Activated T-cell treated with anti-CD3 and anti-CD28 coated beads, Interleukin-2, amount 50 U/mL, for 4 hours (primary cell): ENCODE data around the gene ZNF174. TPM values are rescaled to one million over a fixed set of nuclear protein-coding genes. Genes with fewer than 3 reads are reported as not detected.

Experiments used
- ATAC-seq, 2 donors: fragments of 200-7000 bp; cut with Tn5 transposase; one replicate each; pipeline ENCODE4 v1.10.0; 2021
- DNase-seq: peaks from one replicate; pipeline ENCODE4 v3.0.0-alpha.2; 2020
- H3K27me3 Mint-ChIP-seq: one replicate; pipeline ENCODE4 v1.8.0; 2021; ENCODE audit warnings: low read depth, mixed read lengths
- H3K36me3 Mint-ChIP-seq: one replicate; pipeline ENCODE4 v1.8.0; 2022; ENCODE audit warnings: mixed read lengths; ENCODE audit not compliant: insufficient read depth
- H3K4me1 Mint-ChIP-seq: one replicate; pipeline ENCODE4 v1.8.0; 2021; ENCODE audit warnings: low read depth, mixed read lengths
- H3K4me3 Mint-ChIP-seq: one replicate; pipeline ENCODE4 v1.8.0; 2021; ENCODE audit warnings: mild to moderate bottlenecking, moderate library complexity, mixed read lengths
- H3K9me3 Mint-ChIP-seq: one replicate; pipeline ENCODE4 v1.8.0; 2021; ENCODE audit warnings: mixed read lengths
- total RNA-seq, 3 donors: library from RNA; stranded (reverse); gene quantifications; one replicate each; pipeline ENCODE4 v1.2.1, GENCODE V29; 2021

ZNF174 gene
- total RNA-seq, 3 donors from 2014 or later, result 8.9 to 10.0 (median 9.2) TPM

DNA sequence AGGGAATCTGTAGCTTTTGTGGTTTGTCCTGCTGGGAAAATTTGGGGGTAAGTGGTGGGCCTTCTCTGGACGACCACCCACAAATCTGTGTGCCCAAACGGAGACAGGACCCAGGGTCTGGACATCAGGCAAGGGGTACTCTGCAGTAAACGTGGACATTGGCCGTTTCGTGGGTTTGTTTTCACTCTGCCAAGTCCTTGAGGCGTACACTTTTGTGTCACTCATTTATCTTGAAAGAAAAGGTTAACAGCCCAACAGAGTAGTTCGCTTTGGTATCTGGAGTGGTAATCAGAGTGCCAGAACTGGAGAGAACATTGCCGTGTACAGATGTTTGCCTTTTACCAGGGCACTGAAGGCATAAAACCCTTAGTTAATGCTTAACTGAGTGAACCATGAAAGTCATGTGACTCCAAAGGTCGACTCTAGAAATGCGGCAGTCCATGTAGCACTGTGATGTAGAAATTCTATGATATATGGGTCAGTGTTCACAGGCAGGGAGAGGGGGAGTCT lies 57.9 kb downstream of the ZNF174 start:
- Mint-ChIP-seq H3K4me3 (peak overlapping the region; percentile 89), H3K4me1 (peaks cover 49% of the 10 kb centered on the region), H3K27me3 (no peaks in the 10 kb centered on the region), H3K9me3 (no peaks in the 10 kb centered on the region), H3K36me3 (no peaks in the 10 kb centered on the region)
- DNase-seq (no peak), ATAC-seq (no peak)

Other genes with a start within 250 kb of the ZNF174 start
- gene OR1F1, start 213.0 kb upstream of the ZNF174 start, total RNA-seq, result not detected
- gene ZNF200, start 166.1 kb upstream of the ZNF174 start, total RNA-seq, result 1 to 10 TPM; 9.0 to 9.7 (median 9.6) TPM
- under 1 TPM in 1 of 3 donors, not detected in 2; 0.14 TPM for gene MEFV, start 144.6 kb upstream of the ZNF174 start, total RNA-seq
- 10 to 100 TPM; 39.7 to 44.5 (median 41.5) TPM for gene ZNF263, start 117.7 kb upstream of the ZNF174 start, total RNA-seq
- gene TIGD7, start 95.8 kb upstream of the ZNF174 start, total RNA-seq, result 1 to 10 TPM; 1.7 to 3.2 (median 2.1) TPM
- gene ZNF75A, start 95.7 kb upstream of the ZNF174 start, total RNA-seq, result 10 to 100 TPM; 20.9 to 23.1 (median 21.9) TPM
- gene OR2C1, start 45.3 kb upstream of the ZNF174 start, total RNA-seq, result not detected
- gene ZSCAN32, start 211 bp upstream of the ZNF174 start, total RNA-seq, result 10 to 100 TPM; 12.7 to 13.2 (median 12.7) TPM
- 1 to 10 TPM; 1.2 to 1.5 (median 1.3) TPM for gene ZNF597, start 42.3 kb downstream of the ZNF174 start, total RNA-seq
- 10 to 100 TPM; 27.3 to 29.3 (median 27.8) TPM for gene NAA60, start 42.5 kb downstream of the ZNF174 start, total RNA-seq
- gene C16orf90, start 94.3 kb downstream of the ZNF174 start, total RNA-seq, result not detected
- 10 to 100 TPM; 12.0 to 15.0 (median 14.8) TPM for gene CLUAP1, start 99.8 kb downstream of the ZNF174 start, total RNA-seq
- 1 to 10 TPM; 7.8 to 8.3 (median 7.9) TPM for gene NLRC3, start 176.2 kb downstream of the ZNF174 start, total RNA-seq
- 1 to 10 TPM; 7.6 to 9.1 (median 8.6) TPM for gene SLX4, start 210.4 kb downstream of the ZNF174 start, total RNA-seq